Measurements from ENCODE around the gene EFCAB13. TPM values are rescaled to one million over a fixed set of nuclear protein-coding genes. Genes with fewer than 3 reads are reported as not detected.
"Not testable (repeated sequence)": the region's sequence is repeated elsewhere in the genome, so short reads cannot be mapped to it uniquely, and the experiment has no call there.

EFCAB13 gene
- total RNA-seq, 1 experiment from 2014 or later = 7.1 TPM

- TF ChIP-seq TCF7L2 (IDR thresholded peaks at IDR 0.05; ENCODE audit: low read depth, low read length) (no peak), SIN3A (IDR thresholded peaks at IDR 0.05; ENCODE audit: borderline replicate concordance, insufficient read depth, low read depth, low read length) (no peak), REST (IDR thresholded peaks at IDR 0.05; ENCODE audit: insufficient read depth in 1 of 2, low read depth in 2 of 2, low read length in 1 of 2) (no peak), POLR2AphosphoS5 (IDR thresholded peaks at IDR 0.05; ENCODE audit: low read depth, low read length) (no peak)
- TF ChIP-seq, protein P1, sequence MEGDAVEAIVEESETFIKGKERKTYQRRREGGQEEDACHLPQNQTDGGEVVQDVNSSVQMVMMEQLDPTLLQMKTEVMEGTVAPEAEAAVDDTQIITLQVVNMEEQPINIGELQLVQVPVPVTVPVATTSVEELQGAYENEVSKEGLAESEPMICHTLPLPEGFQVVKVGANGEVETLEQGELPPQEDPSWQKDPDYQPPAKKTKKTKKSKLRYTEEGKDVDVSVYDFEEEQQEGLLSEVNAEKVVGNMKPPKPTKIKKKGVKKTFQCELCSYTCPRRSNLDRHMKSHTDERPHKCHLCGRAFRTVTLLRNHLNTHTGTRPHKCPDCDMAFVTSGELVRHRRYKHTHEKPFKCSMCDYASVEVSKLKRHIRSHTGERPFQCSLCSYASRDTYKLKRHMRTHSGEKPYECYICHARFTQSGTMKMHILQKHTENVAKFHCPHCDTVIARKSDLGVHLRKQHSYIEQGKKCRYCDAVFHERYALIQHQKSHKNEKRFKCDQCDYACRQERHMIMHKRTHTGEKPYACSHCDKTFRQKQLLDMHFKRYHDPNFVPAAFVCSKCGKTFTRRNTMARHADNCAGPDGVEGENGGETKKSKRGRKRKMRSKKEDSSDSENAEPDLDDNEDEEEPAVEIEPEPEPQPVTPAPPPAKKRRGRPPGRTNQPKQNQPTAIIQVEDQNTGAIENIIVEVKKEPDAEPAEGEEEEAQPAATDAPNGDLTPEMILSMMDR (IDR thresholded peaks at IDR 0.05) = no peak
- Histone ChIP-seq H3K36me3 (ENCODE audit: control insufficient read depth, insufficient read depth, low read length) (no peaks in the 10 kb centered on the region; the same call in 1 of the 2 replicates), H3K4me3 (ENCODE audit: low read depth in 2 of 2, low read length in 2 of 2) (no peak overlapping the region), H3K27ac (ENCODE audit: low read length) (no peak overlapping the region), H3K27me3 (ENCODE audit: control insufficient read depth, insufficient read depth, low read length) (peaks cover 1% of the 10 kb centered on the region; the same call in 1 of the 2 replicates), H3K9me3 (ENCODE audit: control insufficient read depth, insufficient read depth, low read depth, low read length) (no peaks in the 10 kb centered on the region), H3K4me1 (ENCODE audit: control insufficient read depth, insufficient read depth, low read length) (no peaks in the 10 kb centered on the region; the same call in 1 of the 2 replicates)
- no peak for ATAC-seq
- no peak for DNase-seq (ENCODE audit: low read depth, low spot score)
- intact Hi-C loops (cut with micrococcal nuclease; ENCODE audit: unreplicated experiment) (no loop called here), in situ Hi-C loops (cut with HindIII; ENCODE audit: low pct_unique_long_range_greater_than_20kb, low sequenced_read_pairs) (no loop called here)
- no TSS peak for BruUV-seq (replicated peaks)
- CTCF ChIA-PET = interaction anchor here (0.7 kb wide), 1 partner anchor 112 kb away, joined by 3 read pairs; no protein-coding TSS in a partner anchor
- POLR2A ChIA-PET = no interaction called here
These were observed 104.2 kb downstream of the EFCAB13 start for GRCh38 chr17:47427985-47428384.

GRCh38 chr17:47432240-47432639 is 108.5 kb downstream of the EFCAB13 start:
- intact Hi-C loops (cut with micrococcal nuclease; ENCODE audit: unreplicated experiment) = loop anchor here (10.0 kb wide), 1 partner anchor 57 kb away; no protein-coding TSS in a partner anchor
- DNase-seq (ENCODE audit: low read depth, low spot score); POLR2A ChIA-PET; BruUV-seq (replicated peaks); H3K9me3 ChIP-seq (ENCODE audit: control insufficient read depth, insufficient read depth, low read depth, low read length); H3K36me3 ChIP-seq (ENCODE audit: control insufficient read depth, insufficient read depth, low read length); H3K4me1 ChIP-seq (ENCODE audit: control insufficient read depth, insufficient read depth, low read length); H3K4me3 ChIP-seq (ENCODE audit: low read depth in 2 of 2, low read length in 2 of 2); CTCF ChIA-PET; H3K27ac ChIP-seq (ENCODE audit: low read length); ATAC-seq; in situ Hi-C loops (cut with HindIII; ENCODE audit: low pct_unique_long_range_greater_than_20kb, low sequenced_read_pairs); H3K27me3 ChIP-seq (ENCODE audit: control insufficient read depth, insufficient read depth, low read length): not testable (repeated sequence)

DNA sequence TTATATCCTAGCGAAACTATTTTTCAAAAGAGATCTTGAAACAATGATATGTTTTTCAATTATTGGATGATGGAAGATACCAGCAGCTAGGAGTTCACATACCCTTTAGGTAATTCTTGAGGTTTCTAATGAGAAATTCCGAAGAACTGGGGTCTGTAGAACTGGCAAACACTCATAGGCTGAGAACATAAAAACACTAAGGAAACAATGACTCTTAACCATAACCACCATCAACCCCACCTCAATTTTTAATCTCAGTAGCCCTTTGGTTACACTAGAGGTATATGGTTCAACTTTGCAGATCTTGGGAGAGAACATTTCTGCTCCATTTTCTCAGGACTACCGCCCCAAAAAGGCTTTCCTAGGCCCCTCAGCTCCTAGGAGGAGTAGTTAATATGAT is 141.4 kb downstream of the EFCAB13 start:
- ATAC-seq (no peak), DNase-seq (ENCODE audit: low read depth, low spot score) (no peak)
- POLR2A ChIA-PET = no interaction called here
- BruUV-seq (replicated peaks) = no TSS peak
- intact Hi-C loops (cut with micrococcal nuclease; ENCODE audit: unreplicated experiment) = no loop called here
- Histone ChIP-seq H3K27me3 (ENCODE audit: control insufficient read depth, insufficient read depth, low read length) (no peaks in the 10 kb centered on the region), H3K36me3 (ENCODE audit: control insufficient read depth, insufficient read depth, low read length) (no peaks in the 10 kb centered on the region; the same call in 1 of the 2 replicates), H3K9me3 (ENCODE audit: control insufficient read depth, insufficient read depth, low read depth, low read length) (no peaks in the 10 kb centered on the region), H3K27ac (ENCODE audit: low read length) (no peak overlapping the region), H3K4me1 (ENCODE audit: control insufficient read depth, insufficient read depth, low read length) (no peaks in the 10 kb centered on the region), H3K4me3 (ENCODE audit: low read depth in 2 of 2, low read length in 2 of 2) (no peak overlapping the region)
- CTCF ChIA-PET = no interaction called here
- in situ Hi-C loops (cut with HindIII; ENCODE audit: low pct_unique_long_range_greater_than_20kb, low sequenced_read_pairs) = no loop called here
- TF ChIP-seq REST (IDR thresholded peaks at IDR 0.05; ENCODE audit: insufficient read depth in 1 of 2, low read depth in 2 of 2, low read length in 1 of 2) (no peak), TCF7L2 (IDR thresholded peaks at IDR 0.05; ENCODE audit: low read depth, low read length) (no peak), SIN3A (IDR thresholded peaks at IDR 0.05; ENCODE audit: borderline replicate concordance, insufficient read depth, low read depth, low read length) (no peak), POLR2AphosphoS5 (IDR thresholded peaks at IDR 0.05; ENCODE audit: low read depth, low read length) (no peak)
- TF ChIP-seq, protein P1 (IDR thresholded peaks at IDR 0.05) = no peak

GRCh38 chr17:47466976-47467375 is 143.2 kb downstream of the EFCAB13 start:
- POLR2A ChIA-PET; H3K27ac ChIP-seq (ENCODE audit: low read length); H3K4me3 ChIP-seq (ENCODE audit: low read depth in 2 of 2, low read length in 2 of 2); intact Hi-C loops (cut with micrococcal nuclease; ENCODE audit: unreplicated experiment); BruUV-seq (replicated peaks); H3K27me3 ChIP-seq (ENCODE audit: control insufficient read depth, insufficient read depth, low read length); H3K4me1 ChIP-seq (ENCODE audit: control insufficient read depth, insufficient read depth, low read length); DNase-seq (ENCODE audit: low read depth, low spot score); ATAC-seq; H3K9me3 ChIP-seq (ENCODE audit: control insufficient read depth, insufficient read depth, low read depth, low read length); CTCF ChIA-PET; in situ Hi-C loops (cut with HindIII; ENCODE audit: low pct_unique_long_range_greater_than_20kb, low sequenced_read_pairs); H3K36me3 ChIP-seq (ENCODE audit: control insufficient read depth, insufficient read depth, low read length): not testable (repeated sequence)
